Superior temporal gyrus (tissue), 1 donor: Measurements from ENCODE around the gene SATB1.
"Not testable (repeated sequence)": the region's sequence is repeated elsewhere in the genome, so short reads cannot be mapped to it uniquely, and the experiment has no call there.

ENCODE experiments used
- DNase-seq: peaks from one replicate; pipeline ENCODE4 v3.0.0-alpha.2; 2016; ENCODE audit errors: extremely low spot score

Gene SATB1

DNA sequence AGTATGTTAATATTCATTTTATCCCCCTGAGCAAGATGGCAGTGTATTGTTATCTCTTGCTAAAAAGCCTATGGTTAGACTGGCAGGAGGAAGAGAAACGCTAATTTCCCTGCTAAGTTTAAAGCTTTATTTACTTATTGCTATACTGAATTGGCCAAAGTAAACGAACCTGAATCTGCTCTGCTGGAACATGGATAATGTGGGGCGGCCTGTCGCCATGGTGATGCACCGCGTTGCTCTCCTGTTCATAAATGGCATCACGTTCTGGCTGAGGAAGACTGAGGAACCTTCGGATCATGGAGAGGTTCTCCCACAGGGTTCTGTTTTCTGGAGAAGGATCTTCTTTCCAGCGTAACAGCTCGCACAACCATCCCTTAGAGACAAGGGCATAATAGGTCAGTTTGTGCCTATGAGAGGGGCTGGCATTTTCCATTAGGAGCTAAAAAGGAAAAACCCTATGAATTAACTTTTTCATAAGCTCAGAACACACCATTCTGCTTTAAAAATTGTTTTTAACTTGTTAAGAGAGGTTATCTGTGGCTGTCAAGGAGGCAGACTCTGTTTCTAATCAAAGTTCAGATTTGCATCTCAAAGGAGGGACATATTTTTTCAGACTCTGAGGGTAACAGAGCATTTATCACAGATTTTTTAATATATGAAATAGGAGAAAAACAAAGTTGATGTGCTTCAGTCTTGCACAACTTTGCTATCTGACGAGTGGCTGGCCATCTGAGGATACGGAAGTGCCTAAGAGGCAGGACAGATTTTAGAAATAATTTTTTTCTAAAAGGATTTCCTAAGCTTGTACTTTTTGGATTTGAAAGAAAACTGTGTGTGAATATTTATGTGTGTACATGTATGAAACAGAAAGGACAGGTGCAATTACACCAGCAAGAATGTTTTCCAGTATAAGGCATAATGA is 73.1 kb downstream of the SATB1 start:
- DNase-seq: no peak

DNA sequence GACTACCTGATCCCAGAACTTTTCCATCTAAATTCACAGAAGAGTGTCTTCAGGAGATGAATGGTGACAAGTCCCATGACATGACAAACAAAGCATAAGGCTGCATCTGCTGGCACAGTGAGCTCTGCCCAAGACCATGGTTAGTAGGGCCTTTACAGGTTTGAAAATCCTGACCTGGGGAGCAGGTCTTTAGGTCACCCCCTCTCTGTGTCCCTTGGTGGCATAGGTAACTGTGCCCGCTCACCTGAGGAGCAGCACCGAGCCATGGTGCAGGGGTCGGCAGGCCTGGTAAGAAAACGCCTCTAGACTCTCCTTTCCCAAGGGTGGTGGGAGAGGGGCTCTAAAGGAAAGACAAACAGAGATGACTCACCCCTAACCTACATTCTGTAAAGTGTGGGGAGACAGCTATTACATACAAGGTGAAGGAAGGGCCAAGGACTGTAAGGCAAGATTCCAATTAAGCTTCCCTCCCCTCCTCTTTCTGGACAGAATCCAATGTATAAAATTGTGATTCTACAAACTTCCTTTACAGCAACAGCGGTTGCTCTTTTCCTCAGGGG is 74.0 kb downstream of the SATB1 start:
- DNase-seq: no peak

- no peak for DNase-seq
Measured at GRCh38 chr3:18349197-18349798, 75.8 kb downstream of the SATB1 start.

GRCh38 chr3:18346097-18346496 is 79.0 kb downstream of the SATB1 start:
- no peak for DNase-seq

GRCh38 chr3:18345015-18345367 is 80.1 kb downstream of the SATB1 start:
- no peak for DNase-seq

- no peak for DNase-seq
Measured at GRCh38 chr3:18344306-18345014, 80.7 kb downstream of the SATB1 start.

DNA sequence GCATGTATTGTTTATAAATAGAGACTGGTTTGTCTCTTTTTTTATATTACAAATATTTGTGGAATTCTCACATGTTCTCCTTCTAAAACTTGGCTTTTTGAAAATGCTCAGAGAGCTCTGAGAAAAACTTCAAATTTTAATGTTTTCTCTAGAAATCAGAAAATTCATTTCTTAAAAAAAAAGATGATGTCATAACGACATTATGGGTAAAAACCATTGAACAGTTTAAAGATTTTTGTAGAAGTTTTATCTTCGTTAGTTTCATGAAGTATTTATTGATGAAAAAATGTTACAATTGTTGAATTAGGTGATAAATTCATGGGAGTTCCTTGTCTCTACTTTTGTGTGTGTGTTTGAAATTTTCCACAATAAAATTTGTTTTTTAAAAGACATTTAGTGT is 81.3 kb downstream of the SATB1 start:
- DNase-seq: no peak

DNA sequence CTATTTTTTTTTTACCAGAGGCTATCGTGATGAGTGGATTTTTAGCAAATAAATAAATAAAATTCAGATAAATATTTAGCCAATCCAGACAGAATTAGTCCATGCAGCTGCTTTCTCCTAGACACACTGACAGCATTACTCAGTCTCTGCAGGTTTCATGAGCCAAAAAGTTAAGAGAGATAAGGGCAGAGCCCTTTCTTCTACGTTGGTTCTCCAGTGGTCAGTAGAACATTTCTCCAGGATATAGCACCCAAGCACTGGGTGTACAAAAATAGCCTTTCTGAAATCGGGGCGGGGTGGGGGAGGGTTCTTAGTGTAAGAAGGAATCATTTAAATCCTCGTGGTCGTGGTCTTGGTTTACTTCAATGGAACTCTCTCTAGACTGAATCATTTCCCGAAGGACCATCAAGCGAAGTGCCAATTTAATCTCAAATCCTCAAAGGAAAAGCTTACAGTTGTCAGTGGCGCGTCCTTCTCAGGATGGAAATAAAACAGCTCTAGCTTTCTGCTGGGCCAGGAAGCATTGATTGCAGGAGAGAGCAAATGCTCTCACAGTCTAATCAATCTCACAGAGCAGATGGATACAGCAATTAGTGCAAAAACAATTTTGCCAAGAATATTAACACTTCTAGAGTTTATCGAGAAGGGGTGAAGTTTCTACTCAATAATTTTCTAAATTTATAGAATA is 86.2 kb downstream of the SATB1 start:
- DNase-seq: no peak

DNA sequence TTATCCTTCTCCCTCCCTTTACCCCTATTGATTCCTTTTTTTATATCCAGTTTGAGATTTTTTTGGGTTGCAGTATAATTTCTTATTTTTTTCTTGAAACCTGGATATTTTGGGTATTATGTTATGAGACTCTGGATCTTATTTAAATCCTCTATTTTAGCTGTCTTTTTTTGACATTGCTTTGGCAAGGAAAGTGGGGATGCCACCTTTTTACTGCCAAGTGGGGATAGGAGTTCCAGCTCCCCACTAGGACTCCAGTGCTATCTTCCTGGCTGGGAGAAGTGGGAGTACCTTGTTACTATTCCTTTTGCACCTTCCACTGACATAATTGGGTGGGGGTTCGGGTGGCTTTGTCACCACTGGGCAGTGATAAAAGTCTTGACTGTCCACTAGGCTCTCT is 87.9 kb downstream of the SATB1 start:
- DNase-seq: no peak

- DNase-seq: no peak
Measured at GRCh38 chr3:18334837-18335601, 90.1 kb downstream of the SATB1 start.

DNA sequence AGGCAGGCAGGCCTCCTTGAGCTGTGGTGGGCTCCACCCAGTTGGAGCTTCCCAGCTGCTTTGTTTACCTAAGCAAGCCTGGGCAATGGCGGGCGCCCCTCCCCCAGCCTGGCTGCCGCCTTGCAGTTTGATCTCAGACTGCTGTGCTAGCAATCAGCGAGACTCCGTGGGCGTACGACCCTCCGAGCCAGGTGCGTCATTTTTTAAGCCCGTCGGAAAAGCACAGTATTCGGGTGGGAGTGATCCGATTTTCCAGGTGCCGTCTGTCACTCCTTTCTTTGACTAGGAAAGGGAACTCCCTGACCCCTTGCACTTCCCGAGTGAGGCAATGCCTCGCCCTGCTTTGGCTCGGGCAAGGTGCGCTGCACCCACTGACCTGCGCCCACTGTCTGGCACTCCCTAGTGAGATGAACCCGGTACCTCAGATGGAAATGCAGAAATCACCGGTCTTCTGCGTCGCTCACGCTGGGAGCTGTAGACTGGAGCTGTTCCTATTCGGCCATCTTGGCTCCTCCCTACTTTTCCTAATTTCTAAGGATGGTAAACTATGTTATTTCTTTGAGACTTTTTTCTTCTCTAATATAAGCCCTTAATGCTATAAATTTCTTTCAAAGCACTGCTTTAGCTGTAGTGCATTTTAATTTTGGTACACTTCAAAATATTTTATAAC is 94.2 kb downstream of the SATB1 start:
- not testable (repeated sequence) for DNase-seq

- no peak for DNase-seq
Measured at GRCh38 chr3:18308096-18308650, 117.0 kb downstream of the SATB1 start.

- DNase-seq: no peak
Measured at GRCh38 chr3:18307529-18307928, 117.6 kb downstream of the SATB1 start.

DNA sequence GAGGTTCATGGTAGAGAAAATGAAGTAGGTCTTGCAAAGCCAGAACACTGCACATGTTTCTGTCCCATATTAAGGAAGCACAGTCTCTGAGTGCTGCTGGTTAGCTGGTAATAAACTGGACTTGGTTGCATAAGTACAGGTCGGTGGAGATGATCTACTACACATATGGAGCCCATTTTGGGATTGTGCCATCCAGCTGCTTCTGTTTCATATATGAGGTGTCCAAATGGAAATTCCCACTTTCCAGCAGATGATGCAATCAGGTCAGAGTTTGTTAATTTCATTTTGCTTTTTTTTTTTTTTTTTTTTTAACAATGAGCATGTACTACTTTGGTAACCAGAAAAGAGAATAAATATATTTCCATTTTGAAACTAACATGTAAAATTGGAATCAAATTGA is 122.6 kb downstream of the SATB1 start:
- no peak for DNase-seq

- DNase-seq: no peak
Measured at GRCh38 chr3:18301781-18302180, 123.4 kb downstream of the SATB1 start.

DNA sequence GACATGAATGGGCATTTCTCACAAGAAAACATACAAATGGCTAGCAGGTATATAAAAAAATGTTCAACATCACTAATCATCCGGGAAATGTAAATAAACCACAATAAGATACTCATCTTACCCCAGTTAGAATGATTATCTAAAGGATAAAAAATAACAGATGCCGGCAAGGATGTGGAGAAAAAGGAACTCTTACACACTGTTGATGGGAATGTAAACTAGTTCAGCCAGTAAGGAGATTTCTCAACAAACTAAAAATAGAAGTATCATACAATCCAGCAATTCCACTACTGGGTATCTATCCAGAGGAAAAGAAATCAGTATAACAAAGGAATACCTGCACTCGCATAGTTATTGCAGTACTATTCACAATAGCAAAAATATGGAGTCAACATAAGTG is 124.2 kb downstream of the SATB1 start:
- no peak for DNase-seq

GRCh38 chr3:18297126-18297525 is 128.0 kb downstream of the SATB1 start:
- no peak for DNase-seq
